Calu3 (cell line): ENCODE measurements around the gene SFMBT1. TPM values are rescaled to one million over a fixed set of nuclear protein-coding genes. Genes with fewer than 3 reads are reported as not detected.

Experiments
- BruUV-seq: library from RNA; stranded (reverse); fragments of 400-500 nt; replicated peaks from 2 replicates; lab custom pipeline; 2021; lab: Mats Ljungman, UMichigan
- CTCF ChIA-PET: fragments of 300-600 bp; sonication (Branson Sonifier 250); formaldehyde crosslinking; loops from one replicate; lab custom pipeline; 2022; ENCODE audit warnings: antibody characterized with exemption; lab: Charles Lee
- DNase-seq: peaks from one replicate; pipeline ENCODE4 v3.0.0; 2022
- H3K27ac Mint-ChIP-seq: one replicate; pipeline ENCODE4 v1.8.0; 2022; ENCODE audit warnings: mixed read lengths; ENCODE audit not compliant: unreplicated experiment
- H3K27me3 Mint-ChIP-seq: one replicate; pipeline ENCODE4 v1.8.0; 2022; ENCODE audit warnings: mixed read lengths; ENCODE audit not compliant: unreplicated experiment
- H3K36me3 Mint-ChIP-seq: one replicate; pipeline ENCODE4 v1.8.0; 2022; ENCODE audit warnings: mild to moderate bottlenecking, moderate library complexity, mixed read lengths; ENCODE audit not compliant: insufficient read depth, unreplicated experiment
- H3K4me1 Mint-ChIP-seq: one replicate; pipeline ENCODE4 v1.8.0; 2022; ENCODE audit warnings: mild to moderate bottlenecking, low read depth, mixed read lengths; ENCODE audit not compliant: unreplicated experiment
- H3K4me3 Mint-ChIP-seq: one replicate; pipeline ENCODE4 v1.8.0; 2022; ENCODE audit warnings: mild to moderate bottlenecking, low read depth, moderate library complexity, mixed read lengths; ENCODE audit not compliant: unreplicated experiment
- H3K9me3 Mint-ChIP-seq: one replicate; pipeline ENCODE4 v1.8.0; 2022; ENCODE audit warnings: low read depth, mixed read lengths; ENCODE audit not compliant: unreplicated experiment
- intact Hi-C: fragments of 100-400 bp; cut with micrococcal nuclease; formaldehyde crosslinking; loops from one replicate; pipeline ENCODE4 v1.10.0; 2022; ENCODE audit not compliant: unreplicated experiment
- total RNA-seq: library from RNA; stranded (reverse); gene quantifications from 2 replicates; pipeline ENCODE4 v1.2.3, GENCODE V29; 2022
- TF ChIP-seq, protein P1 (sequence below): fragments of 200-600 bp; IDR thresholded peaks from one replicate; pipeline ENCODE4 v1.8.0; 2022; ENCODE audit warnings: antibody characterized with exemption; ENCODE audit not compliant: unreplicated experiment

The SFMBT1 gene
- total RNA-seq, 1 experiment from 2014 or later: 36.6 TPM

DNA sequence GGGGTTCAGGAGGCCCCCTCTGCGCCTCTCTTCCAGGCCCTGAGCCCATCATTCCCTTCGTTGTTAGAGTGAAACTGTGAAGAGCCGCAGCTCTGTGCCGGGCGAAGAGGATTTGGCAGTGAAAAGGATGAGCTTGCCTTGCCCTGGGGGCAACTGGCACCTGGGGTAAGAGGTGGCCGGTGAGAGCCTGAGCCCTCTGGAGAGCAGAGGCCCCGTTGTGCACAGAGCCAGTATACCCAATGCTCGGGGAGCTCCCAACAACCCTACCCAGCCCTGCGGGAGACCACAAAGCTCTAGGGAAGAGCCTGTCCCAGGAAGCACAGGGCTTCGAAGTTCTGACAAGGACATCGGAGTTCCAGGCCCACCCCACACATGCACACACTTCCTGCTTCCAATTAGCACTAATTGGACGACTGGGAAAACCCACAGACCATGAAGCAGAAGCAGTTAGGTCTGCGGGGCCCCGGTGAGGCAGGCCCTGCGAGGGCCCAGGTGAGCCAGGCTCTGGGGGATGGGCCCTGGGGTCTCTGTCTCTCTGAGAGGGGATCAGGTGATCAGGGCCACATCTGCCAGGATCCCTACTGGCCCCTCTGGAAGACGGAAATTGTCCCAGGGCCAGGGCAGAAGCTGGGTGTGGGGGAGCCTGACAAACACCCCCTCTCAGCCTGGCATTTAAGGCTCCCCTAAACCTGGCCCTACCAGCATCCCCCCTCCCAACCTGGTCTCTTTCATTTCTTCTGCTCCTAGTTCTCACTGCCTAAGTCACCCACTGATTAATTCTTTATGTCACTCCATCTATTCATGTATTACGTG is 27.9 kb upstream of the SFMBT1 start:
- no peaks in the 10 kb centered on the region for H3K9me3 Mint-ChIP-seq
- intact Hi-C loops: loop anchor here (5.0 to 10.0 kb wide), 2 partner anchors 139 to 331 kb away; no protein-coding TSS in a partner anchor
- H3K27me3 Mint-ChIP-seq: no peaks in the 10 kb centered on the region
- TF ChIP-seq, protein P1, sequence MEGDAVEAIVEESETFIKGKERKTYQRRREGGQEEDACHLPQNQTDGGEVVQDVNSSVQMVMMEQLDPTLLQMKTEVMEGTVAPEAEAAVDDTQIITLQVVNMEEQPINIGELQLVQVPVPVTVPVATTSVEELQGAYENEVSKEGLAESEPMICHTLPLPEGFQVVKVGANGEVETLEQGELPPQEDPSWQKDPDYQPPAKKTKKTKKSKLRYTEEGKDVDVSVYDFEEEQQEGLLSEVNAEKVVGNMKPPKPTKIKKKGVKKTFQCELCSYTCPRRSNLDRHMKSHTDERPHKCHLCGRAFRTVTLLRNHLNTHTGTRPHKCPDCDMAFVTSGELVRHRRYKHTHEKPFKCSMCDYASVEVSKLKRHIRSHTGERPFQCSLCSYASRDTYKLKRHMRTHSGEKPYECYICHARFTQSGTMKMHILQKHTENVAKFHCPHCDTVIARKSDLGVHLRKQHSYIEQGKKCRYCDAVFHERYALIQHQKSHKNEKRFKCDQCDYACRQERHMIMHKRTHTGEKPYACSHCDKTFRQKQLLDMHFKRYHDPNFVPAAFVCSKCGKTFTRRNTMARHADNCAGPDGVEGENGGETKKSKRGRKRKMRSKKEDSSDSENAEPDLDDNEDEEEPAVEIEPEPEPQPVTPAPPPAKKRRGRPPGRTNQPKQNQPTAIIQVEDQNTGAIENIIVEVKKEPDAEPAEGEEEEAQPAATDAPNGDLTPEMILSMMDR: no peak
- CTCF ChIA-PET: no interaction called here
- DNase-seq: no peak
- peaks cover 15% of the 10 kb centered on the region for H3K4me1 Mint-ChIP-seq
- H3K36me3 Mint-ChIP-seq: peaks cover 13% of the 10 kb centered on the region
- no TSS peak for BruUV-seq
- H3K4me3 Mint-ChIP-seq: peak overlapping the region; percentile 87
- H3K27ac Mint-ChIP-seq: peak overlapping the region; percentile 27

DNA sequence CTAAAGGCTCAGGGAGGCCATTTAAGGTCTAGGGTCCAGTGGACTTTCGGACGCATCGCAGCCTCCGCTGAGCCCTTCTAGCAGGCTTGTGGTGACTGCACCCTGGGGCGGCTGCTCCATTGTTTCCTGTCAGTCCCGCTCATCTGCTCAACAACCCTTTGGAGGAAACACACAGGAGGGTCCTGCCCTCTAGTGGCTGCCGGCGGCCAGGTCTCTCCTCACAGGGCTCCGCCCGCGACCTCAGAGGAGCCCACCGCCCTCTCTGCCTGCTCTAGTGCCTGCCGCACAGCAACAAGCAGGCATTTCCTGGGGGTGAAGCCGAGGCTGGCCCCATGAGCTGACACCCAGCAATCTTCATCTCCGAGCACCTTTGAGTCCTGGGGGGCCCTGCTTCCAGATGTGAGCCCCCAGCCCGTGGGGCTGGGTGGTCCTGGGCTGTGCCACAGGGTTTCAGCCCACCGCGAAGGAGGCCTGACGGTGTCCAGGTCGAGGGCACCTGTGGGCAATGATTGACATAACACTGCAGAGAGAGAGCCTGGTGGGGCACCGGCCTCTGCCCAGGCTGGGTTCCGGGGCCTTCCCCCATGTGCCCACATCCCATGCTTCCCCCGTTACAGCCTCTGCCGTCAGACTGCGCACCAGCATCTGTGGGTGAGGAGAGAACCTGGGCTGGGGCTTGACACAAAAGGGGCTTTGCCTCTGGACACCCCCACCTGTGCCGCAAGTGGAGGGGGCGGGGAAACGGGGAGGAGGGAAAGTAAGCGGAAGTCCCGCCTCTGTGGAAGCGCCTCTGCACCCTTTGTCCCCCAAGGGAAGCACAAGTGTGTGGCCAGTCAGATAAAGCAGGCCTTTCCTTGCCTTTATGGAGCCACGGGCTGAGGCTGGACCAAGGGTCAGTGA is 27.0 kb upstream of the SFMBT1 start:
- peaks cover 15% of the 10 kb centered on the region for H3K4me1 Mint-ChIP-seq
- TF ChIP-seq, protein P1: peak; percentile 86
- peak overlapping the region; percentile 27 for H3K27ac Mint-ChIP-seq
- peak; percentile 88 for DNase-seq
- H3K27me3 Mint-ChIP-seq: no peaks in the 10 kb centered on the region
- peak overlapping the region; percentile 87 for H3K4me3 Mint-ChIP-seq
- intact Hi-C loops: loop anchor here (1.0 to 10.0 kb wide), 3 partner anchors 138 to 331 kb away; no protein-coding TSS in a partner anchor
- BruUV-seq: no TSS peak
- CTCF ChIA-PET: no interaction called here
- H3K9me3 Mint-ChIP-seq: no peaks in the 10 kb centered on the region
- peaks cover 13% of the 10 kb centered on the region for H3K36me3 Mint-ChIP-seq

DNA sequence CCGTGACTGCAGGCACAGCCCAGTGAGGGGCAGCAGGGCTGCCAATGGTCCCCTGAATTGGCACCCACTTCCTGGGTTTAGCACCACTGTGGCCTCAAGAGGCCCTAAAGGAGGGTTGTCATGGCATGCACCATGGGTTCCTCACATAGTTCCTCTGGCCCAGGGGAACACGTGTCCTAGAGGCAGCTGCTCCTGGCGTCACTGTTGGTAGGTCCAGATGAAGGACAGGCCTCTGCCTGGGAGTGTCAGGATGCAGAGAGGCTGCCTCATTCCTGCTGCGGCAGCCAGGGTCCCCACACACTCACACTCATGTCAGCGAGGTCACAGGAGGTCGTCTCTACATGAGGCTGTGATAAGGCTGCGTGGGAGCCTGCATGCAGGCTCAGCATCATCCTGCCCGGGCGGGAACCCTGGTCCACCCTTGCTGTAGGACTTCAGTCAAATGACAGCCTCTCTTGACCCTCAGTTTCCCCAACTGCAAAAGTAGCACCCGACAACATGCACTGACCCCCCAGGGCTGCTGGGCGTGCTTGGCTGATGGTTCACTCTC is 26.1 kb upstream of the SFMBT1 start:
- H3K27ac Mint-ChIP-seq: no peak overlapping the region
- DNase-seq: no peak
- TF ChIP-seq, protein P1: no peak
- CTCF ChIA-PET: interaction anchor here (1.2 kb wide), 1 partner anchor 25 kb away, joined by 4 read pairs; no protein-coding TSS in a partner anchor
- peak overlapping the region; percentile 87 for H3K4me3 Mint-ChIP-seq
- H3K27me3 Mint-ChIP-seq: no peaks in the 10 kb centered on the region
- H3K36me3 Mint-ChIP-seq: peaks cover 13% of the 10 kb centered on the region
- peaks cover 15% of the 10 kb centered on the region for H3K4me1 Mint-ChIP-seq
- no peaks in the 10 kb centered on the region for H3K9me3 Mint-ChIP-seq
- intact Hi-C loops: loop anchor here (1.0 to 10.0 kb wide), 3 partner anchors 137 to 330 kb away; no protein-coding TSS in a partner anchor
- no TSS peak for BruUV-seq
